Measurements from ENCODE around the gene LMTK3. TPM values are rescaled to one million over a fixed set of nuclear protein-coding genes. Genes with fewer than 3 reads are reported as not detected.

Gene LMTK3
- total and polyA plus RNA-seq, 2 of the 13 experiments (the other 11 are each of a cell fraction or from before 2014, with no cell fraction given), result 0.18 to 0.29 TPM

GRCh38 chr19:48450863-48451262 lies 60.8 kb downstream of the LMTK3 start:
- ChIA-PET CTCF (ENCODE audit: low intra/inter-chr PET ratio, low total read pairs) (no interaction called here), POLR2A (no interaction called here)
- peaks cover 22% of the 10 kb centered on the region for H3K4me1 ChIP-seq (ENCODE audit: insufficient read depth, low read length)
- no peak overlapping the region for H3K27ac ChIP-seq (ENCODE audit: extremely low read length, insufficient read depth, low read length)
- TF ChIP-seq RBAK (CRISPR knock-in tag; IDR thresholded peaks at IDR 0.05) (no peak), HMGXB4 (CRISPR knock-in tag; IDR thresholded peaks at IDR 0.05; ENCODE audit: borderline replicate concordance in 1 of 2, low read depth in 1 of 2) (no peak), SRF (IDR thresholded peaks at IDR 0.05; ENCODE audit: low read depth, low read length) (no peak), KAT8 (CRISPR knock-in tag; IDR thresholded peaks at IDR 0.05) (no peak), JUN (CRISPR knock-in tag; IDR thresholded peaks at IDR 0.05) (no peak), RELA (CRISPR knock-in tag; IDR thresholded peaks at IDR 0.05) (no peak)
- DNase-seq (ENCODE audit: low spot score) (no peak), FAIRE-seq (no peak), ATAC-seq (no peak)
- no peak overlapping the region for H2AFZ ChIP-seq (ENCODE audit: low read length)
- H4K20me1 ChIP-seq (ENCODE audit: insufficient read depth, low read length), result no peaks in the 10 kb centered on the region
- WGBS (ENCODE audit: low lambda C conversion rate), result 100% methylated on average over 2 of the region's 15 CpGs
- H3K9me3 ChIP-seq (ENCODE audit: low read length), result no peaks in the 10 kb centered on the region
- intact Hi-C loops (cut with micrococcal nuclease; ENCODE audit: unreplicated experiment) (no loop called here), in situ Hi-C loops (cut with HindIII; ENCODE audit: extremely low pct_ligation_motif_present, low pct_unique_long_range_greater_than_20kb) (no loop called here)
- H3K4me2 ChIP-seq (ENCODE audit: low read depth, low read length), result no peak overlapping the region
- H3K9ac ChIP-seq (ENCODE audit: insufficient read depth, low read depth, low read length), result no peak overlapping the region
- peaks cover 17% of the 10 kb centered on the region for H3K79me2 ChIP-seq (ENCODE audit: insufficient read depth, low read length)
- BruUV-seq (replicated peaks), result no TSS peak
- peaks cover 27 to 72% of the 10 kb centered on the region in 2 experiments for H3K36me3 ChIP-seq (replicated peaks in 1 of 2; ENCODE audit: control insufficient read depth in 1 of 2, insufficient read depth in 2 of 2, low read length in 2 of 2)
- no peak overlapping the region for H3K4me3 ChIP-seq (replicated peaks in 1 of 3; ENCODE audit: insufficient read depth in 1 of 3, low read depth in 2 of 3, low read length in 3 of 3)
- no peaks in the 10 kb centered on the region; a peak in 1 of 5 replicates for H3K27me3 ChIP-seq (ENCODE audit: control insufficient read depth in 1 of 2, insufficient read depth in 2 of 2, low read length in 2 of 2)

- Histone ChIP-seq H3K4me2 (ENCODE audit: low read depth, low read length) (no peak overlapping the region), H3K27me3 (ENCODE audit: control insufficient read depth in 1 of 2, insufficient read depth in 2 of 2, low read length in 2 of 2) (no peaks in the 10 kb centered on the region; a peak in 1 of 5 replicates), H3K27ac (ENCODE audit: extremely low read length, insufficient read depth, low read length) (no peak overlapping the region), H4K20me1 (ENCODE audit: insufficient read depth, low read length) (no peaks in the 10 kb centered on the region), H3K4me1 (ENCODE audit: insufficient read depth, low read length) (peaks cover 22% of the 10 kb centered on the region), H3K9me3 (ENCODE audit: low read length) (no peaks in the 10 kb centered on the region), H3K4me3 (replicated peaks in 1 of 3; ENCODE audit: insufficient read depth in 1 of 3, low read depth in 2 of 3, low read length in 3 of 3) (no peak overlapping the region), H2AFZ (ENCODE audit: low read length) (no peak overlapping the region), H3K36me3 (replicated peaks in 1 of 2; ENCODE audit: control insufficient read depth in 1 of 2, insufficient read depth in 2 of 2, low read length in 2 of 2) (peaks cover 27 to 67% of the 10 kb centered on the region in 2 experiments), H3K79me2 (ENCODE audit: insufficient read depth, low read length) (peaks cover 17% of the 10 kb centered on the region), H3K9ac (ENCODE audit: insufficient read depth, low read depth, low read length) (no peak overlapping the region)
- DNase-seq (ENCODE audit: low spot score), result no peak
- no TSS peak for BruUV-seq (replicated peaks)
- no peak for ATAC-seq
- intact Hi-C loops (cut with micrococcal nuclease; ENCODE audit: unreplicated experiment), result no loop called here
- ChIA-PET POLR2A (no interaction called here), CTCF (ENCODE audit: low intra/inter-chr PET ratio, low total read pairs) (no interaction called here)
- FAIRE-seq, result no peak
- in situ Hi-C loops (cut with HindIII; ENCODE audit: extremely low pct_ligation_motif_present, low pct_unique_long_range_greater_than_20kb), result no loop called here
- 95% methylated on average over 19 of the region's 23 CpGs for WGBS (ENCODE audit: low lambda C conversion rate)
- TF ChIP-seq ZNF83 (CRISPR knock-in tag; IDR thresholded peaks at IDR 0.05; ENCODE audit: borderline replicate concordance) (no peak), FLYWCH1 (CRISPR knock-in tag; IDR thresholded peaks at IDR 0.05) (no peak), SMAD1 (CRISPR knock-in tag; IDR thresholded peaks at IDR 0.05; ENCODE audit: borderline replicate concordance, low read depth) (no peak), BORCS8-MEF2B (CRISPR knock-in tag; IDR thresholded peaks at IDR 0.05) (no peak), STAT6 (CRISPR knock-in tag; IDR thresholded peaks at IDR 0.05; ENCODE audit: borderline replicate concordance) (no peak), AGO2 (optimal IDR thresholded peaks at IDR 0.05; ENCODE audit: low read depth, low read length) (peak; percentile 33)
- TF ChIP-seq, protein P1, sequence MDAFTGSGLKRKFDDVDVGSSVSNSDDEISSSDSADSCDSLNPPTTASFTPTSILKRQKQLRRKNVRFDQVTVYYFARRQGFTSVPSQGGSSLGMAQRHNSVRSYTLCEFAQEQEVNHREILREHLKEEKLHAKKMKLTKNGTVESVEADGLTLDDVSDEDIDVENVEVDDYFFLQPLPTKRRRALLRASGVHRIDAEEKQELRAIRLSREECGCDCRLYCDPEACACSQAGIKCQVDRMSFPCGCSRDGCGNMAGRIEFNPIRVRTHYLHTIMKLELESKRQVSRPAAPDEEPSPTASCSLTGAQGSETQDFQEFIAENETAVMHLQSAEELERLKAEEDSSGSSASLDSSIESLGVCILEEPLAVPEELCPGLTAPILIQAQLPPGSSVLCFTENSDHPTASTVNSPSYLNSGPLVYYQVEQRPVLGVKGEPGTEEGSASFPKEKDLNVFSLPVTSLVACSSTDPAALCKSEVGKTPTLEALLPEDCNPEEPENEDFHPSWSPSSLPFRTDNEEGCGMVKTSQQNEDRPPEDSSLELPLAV (CRISPR knock-in tag; conservative IDR thresholded peaks at IDR 0.05; ENCODE audit: low read depth), result no peak
Observed at GRCh38 chr19:48450441-48450840, 61.2 kb downstream of the LMTK3 start.

Measured in HepG2 (cell line).